ENCODE measurements around the gene UBASH3A. TPM values are rescaled to one million over a fixed set of nuclear protein-coding genes. Genes with fewer than 3 reads are reported as not detected.

UBASH3A gene
- total RNA-seq, 2 experiments from 2014 or later = not detected

DNA sequence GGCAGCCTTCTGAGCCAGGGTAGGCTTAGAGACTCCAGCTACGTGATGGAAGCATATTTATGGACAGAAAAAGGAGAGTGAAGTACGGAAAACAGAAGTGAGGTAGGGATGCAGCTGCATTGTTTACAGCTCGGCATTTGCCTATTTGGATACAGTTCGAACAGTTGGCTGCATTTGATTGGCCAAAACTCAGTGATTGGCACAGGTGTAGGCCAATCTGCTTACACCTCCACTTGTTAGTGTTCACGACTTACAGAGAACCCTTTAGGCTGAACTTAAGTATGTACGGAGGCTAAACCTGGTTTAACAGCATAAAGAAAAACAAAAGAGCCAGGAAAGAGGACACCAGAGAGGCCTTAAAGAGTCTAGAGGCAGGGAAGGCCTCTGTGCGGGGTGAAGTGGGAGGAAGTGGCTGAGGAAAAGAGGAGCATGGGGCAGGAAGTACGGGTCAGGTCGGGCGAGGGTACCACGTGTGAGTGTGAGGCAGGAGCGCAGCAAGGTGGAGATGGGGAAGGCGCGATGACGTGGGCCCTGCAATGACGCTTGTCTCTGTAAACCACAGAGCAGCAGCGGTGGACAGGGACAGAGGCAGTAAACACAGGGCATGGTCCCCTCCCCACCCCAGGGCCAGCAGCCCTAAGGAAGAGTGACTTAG is 60.3 kb downstream of the UBASH3A start:
- Histone ChIP-seq H3K4me3 (ENCODE audit: low read depth, low read length, poor library complexity, severe bottlenecking) (peak overlapping the region; percentile 9), H2AFZ (ENCODE audit: low read length) (peak overlapping the region; percentile 79), H3K9me2 (ENCODE audit: insufficient read depth, low read length) (no peaks in the 10 kb centered on the region), H4K20me1 (ENCODE audit: insufficient read depth, low read length) (no peaks in the 10 kb centered on the region), H3K9me3 (ENCODE audit: low read length) (peaks cover 4% of the 10 kb centered on the region; the same call in 1 of the 2 replicates), H3K27ac (ENCODE audit: low read depth, low read length, poor library complexity, severe bottlenecking) (peak overlapping the region; percentile 83), H3K79me2 (ENCODE audit: insufficient read depth, low read depth, low read length) (no peaks in the 10 kb centered on the region), H3K4me2 (ENCODE audit: low read length) (peak overlapping the region; percentile 96), H3K4me1 (ENCODE audit: insufficient read depth, low read length, poor library complexity, severe bottlenecking) (peaks cover 94% of the 10 kb centered on the region), H3K36me3 (ENCODE audit: insufficient read depth, low read length) (no peaks in the 10 kb centered on the region; the same call in 1 of the 2 replicates)
- no TSS peak for BruUV-seq (replicated peaks)
- CTCF ChIA-PET (ENCODE audit: unreplicated experiment) = no interaction called here
- DNase-seq (ENCODE audit: low spot score) = peak; percentile 92
- TF ChIP-seq, protein P1, sequence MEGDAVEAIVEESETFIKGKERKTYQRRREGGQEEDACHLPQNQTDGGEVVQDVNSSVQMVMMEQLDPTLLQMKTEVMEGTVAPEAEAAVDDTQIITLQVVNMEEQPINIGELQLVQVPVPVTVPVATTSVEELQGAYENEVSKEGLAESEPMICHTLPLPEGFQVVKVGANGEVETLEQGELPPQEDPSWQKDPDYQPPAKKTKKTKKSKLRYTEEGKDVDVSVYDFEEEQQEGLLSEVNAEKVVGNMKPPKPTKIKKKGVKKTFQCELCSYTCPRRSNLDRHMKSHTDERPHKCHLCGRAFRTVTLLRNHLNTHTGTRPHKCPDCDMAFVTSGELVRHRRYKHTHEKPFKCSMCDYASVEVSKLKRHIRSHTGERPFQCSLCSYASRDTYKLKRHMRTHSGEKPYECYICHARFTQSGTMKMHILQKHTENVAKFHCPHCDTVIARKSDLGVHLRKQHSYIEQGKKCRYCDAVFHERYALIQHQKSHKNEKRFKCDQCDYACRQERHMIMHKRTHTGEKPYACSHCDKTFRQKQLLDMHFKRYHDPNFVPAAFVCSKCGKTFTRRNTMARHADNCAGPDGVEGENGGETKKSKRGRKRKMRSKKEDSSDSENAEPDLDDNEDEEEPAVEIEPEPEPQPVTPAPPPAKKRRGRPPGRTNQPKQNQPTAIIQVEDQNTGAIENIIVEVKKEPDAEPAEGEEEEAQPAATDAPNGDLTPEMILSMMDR (conservative IDR thresholded peaks at IDR 0.05; ENCODE audit: low read length) = no peak
- intact Hi-C loops (cut with micrococcal nuclease; ENCODE audit: unreplicated experiment) = loop anchor here (5.0 to 10.0 kb wide), 2 partner anchors 232 to 599 kb away; no protein-coding TSS in a partner anchor
- POLR2A ChIA-PET = interaction anchor here (0.6 to 1.2 kb wide), 3 partner anchors 21 to 71 kb away, joined by 3 read pairs; no protein-coding TSS in a partner anchor

DNA sequence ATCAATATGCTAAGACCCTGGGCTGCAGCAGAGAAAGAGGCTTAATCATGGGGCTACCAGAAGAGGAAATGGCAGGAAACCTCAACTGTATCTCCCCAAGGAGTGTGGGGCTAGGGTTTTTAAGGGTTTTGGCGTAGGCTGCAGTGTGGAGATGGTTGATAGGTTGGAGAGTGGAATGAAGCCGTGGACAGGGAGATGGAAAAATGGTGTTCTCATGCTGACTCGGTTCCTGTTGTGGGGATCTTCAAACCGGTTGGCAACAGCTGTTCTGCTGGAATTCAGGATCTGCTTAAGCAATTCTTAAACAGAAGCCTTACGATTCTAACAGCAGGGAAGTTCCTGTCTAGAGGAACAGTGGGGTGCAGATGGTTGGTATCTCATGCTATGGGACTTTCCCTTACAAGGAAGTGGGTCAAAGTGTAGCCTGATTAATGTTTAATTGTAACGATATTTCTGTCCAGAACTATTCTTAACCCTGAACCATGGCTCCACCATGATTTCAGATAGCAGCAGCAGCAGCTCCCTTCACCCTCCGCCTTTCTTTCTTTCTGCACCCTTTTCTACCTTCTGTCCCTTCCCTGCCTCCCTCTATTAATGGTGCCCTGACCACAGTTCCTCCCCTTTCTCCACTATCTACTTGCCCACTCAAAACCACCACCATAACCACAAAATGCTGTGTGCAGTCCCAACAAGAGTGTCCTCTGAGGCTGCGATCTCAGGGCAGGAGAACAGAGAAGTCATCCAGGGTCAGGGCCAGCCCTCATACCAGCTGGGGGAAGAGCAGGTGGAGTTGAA is 61.5 kb downstream of the UBASH3A start:
- Histone ChIP-seq H4K20me1 (ENCODE audit: insufficient read depth, low read length) (no peaks in the 10 kb centered on the region), H3K27ac (ENCODE audit: low read depth, low read length, poor library complexity, severe bottlenecking) (peak overlapping the region; percentile 31), H2AFZ (ENCODE audit: low read length) (peak overlapping the region; percentile 73; the same call in 1 of the 2 replicates), H3K36me3 (ENCODE audit: insufficient read depth, low read length) (no peaks in the 10 kb centered on the region), H3K9me2 (ENCODE audit: insufficient read depth, low read length) (no peaks in the 10 kb centered on the region), H3K4me1 (ENCODE audit: insufficient read depth, low read length, poor library complexity, severe bottlenecking) (peaks cover 92% of the 10 kb centered on the region), H3K9me3 (ENCODE audit: low read length) (no peaks in the 10 kb centered on the region), H3K4me2 (ENCODE audit: low read length) (peak overlapping the region; percentile 96), H3K4me3 (ENCODE audit: low read depth, low read length, poor library complexity, severe bottlenecking) (peak overlapping the region; percentile 13), H3K79me2 (ENCODE audit: insufficient read depth, low read depth, low read length) (no peaks in the 10 kb centered on the region)
- DNase-seq (ENCODE audit: low spot score) = no peak
- TF ChIP-seq, protein P1 (conservative IDR thresholded peaks at IDR 0.05; ENCODE audit: low read length) = no peak
- TF ChIP-seq EZH2phosphoT487 (IDR thresholded peaks at IDR 0.05; ENCODE audit: borderline replicate concordance, low read depth, low read length) = no peak
- CTCF ChIA-PET (ENCODE audit: unreplicated experiment) = no interaction called here
- intact Hi-C loops (cut with micrococcal nuclease; ENCODE audit: unreplicated experiment) = loop anchor here (5.0 to 10.0 kb wide), 2 partner anchors 197 to 600 kb away; no protein-coding TSS in a partner anchor
- no TSS peak for BruUV-seq (replicated peaks)
- POLR2A ChIA-PET = interaction anchor here (1.0 kb wide), 1 partner anchor 41 kb away, joined by 3 read pairs; no protein-coding TSS in a partner anchor
